Measurements from ENCODE around the gene SLK.

Gene SLK

DNA sequence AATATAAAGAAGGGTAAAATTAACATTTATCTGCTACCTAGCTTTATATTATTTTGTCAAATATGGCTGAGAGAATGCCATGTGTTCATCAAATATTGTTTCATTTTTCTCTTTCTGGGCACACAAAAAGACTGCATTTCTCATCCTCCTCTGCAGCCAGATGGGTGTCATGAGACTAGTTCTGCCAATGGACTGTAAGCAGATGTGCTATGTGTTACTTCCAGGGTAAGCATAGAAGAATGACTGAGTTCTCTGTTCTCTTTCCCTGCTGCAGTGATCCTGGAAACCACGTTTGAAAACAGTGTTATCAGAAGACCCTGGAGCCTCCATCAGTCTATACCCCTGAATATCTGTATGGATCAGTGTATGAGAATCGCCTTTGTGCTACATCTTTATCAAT is 24.1 kb upstream of the SLK start:
- DNase-seq: no peak

DNA sequence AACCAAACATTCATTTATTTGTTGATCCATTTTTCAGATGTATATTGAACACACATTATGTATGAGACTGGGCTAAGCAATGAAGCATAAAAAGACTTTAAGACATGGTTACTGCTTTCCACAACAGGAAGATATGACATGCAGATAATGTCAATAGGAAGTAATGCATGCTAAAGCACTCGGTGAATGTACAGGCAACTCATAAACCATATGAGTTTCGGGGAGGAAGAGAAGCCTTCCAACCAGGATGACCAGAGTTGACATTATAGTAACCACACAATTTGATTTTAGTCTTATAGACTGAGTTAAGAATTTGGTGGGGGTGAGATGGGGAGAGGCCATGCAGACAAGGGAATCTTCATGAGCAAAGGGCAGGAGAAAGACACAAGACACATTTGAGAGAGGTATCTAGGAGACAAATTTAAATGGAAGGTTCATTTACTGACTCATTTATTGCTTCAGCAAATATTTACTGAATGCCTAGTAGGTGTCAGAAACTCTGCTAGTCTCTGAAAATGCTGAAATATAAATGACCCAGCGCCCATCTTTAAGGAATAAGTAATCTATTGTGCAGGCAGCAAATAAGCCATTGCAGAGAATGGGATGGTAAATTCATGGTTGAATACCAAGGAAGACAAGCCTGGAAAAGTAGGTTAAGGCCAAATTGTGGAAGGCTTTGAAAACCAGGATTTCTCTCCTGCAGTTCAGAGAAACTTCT is 19.0 kb upstream of the SLK start:
- DNase-seq: no peak

DNA sequence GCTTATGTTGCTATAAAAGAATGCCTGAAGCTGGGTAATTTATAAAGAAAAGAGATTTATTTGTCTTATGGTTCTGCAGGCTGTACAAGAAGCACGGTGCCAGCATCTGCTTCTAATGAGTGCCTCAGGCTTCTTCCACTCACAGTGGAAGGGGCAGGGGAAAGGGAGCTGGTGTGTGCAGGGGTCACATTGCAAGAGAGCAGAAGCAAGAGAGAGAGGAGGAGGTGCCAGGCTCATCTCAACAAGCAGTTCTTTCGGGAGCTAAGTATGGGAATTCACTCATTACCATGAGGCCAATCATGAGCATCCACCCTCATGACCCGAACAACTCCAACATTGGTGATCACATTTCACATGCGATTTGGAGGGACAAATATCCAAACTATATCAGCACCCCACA is 17.2 kb upstream of the SLK start:
- no peak for DNase-seq

DNA sequence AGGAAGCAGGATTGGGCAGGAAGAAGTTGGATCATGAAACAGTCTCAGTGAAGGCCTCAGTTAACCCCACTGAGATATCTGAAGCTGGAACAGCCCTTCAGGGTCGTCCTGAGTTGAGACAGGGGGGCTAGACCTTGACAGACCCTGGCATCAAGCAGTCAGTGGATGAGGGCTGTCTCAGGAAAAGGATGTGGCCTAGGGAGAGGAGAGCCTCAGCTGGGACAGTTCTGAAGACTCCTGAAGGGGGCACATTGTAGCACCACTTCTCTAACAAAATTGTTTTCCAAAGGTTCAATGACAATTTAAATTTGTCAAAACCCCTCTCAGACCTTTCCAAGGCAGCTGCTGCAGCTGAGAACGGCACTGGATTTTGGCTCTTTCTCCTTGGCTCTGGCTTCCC is 15.8 kb upstream of the SLK start:
- DNase-seq: no peak

DNA sequence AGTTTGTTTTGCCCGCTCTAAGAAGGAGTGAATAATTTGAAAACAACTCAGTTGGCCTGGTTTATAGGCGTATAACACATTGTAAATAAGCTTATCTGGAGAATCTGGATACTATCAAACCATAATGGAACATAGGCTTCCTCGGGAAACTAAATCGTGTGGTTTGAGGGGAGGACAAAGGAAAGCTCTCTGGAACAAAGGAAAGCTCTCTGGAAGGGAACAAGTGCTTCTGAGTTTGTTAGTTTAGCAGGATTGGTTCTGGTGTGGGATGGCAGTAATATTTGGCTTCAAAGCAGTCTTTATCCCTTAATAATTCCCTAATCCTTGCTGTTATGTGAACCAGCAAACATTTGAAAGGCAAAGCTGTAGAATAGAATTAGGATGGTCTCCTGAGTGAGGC is 15.0 kb upstream of the SLK start:
- no peak for DNase-seq

DNA sequence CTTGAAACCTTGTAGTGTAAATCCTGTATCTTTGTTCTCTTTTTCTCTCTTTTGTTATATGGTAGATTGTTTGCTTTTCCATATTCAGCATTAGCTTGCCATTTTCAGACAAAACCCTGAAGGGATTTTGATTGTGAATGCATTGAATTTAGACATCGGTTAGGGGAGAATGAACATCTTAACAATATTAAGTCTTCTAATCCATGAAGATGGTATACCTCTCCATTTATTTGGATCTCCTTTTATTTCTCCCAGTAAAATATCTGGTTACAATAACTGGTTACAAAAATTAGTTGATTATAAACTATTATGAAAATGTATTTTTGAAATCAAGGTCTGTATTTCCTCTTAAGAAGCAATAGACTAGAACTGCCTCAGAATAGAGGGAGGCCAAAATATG is 12.4 kb upstream of the SLK start:
- DNase-seq: no peak

DNA sequence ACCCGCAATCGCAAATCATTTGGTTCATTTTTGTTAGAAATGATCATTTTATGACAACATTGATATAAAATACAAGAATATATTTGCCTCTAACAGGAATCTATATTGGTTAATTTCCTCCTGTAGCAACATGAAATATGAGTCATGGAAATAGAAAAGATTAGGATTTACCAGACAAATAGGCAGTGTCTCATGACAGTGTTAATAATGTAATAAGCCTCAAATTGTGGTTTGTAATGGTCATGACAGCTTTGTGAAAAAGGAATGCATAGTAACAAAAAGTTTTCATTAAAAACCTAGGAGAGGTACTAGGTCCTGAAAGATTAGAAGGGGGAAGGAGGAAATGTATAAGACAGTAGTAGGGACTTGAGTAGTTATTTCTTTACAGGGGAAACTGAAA is 7.9 kb upstream of the SLK start:
- no peak for DNase-seq

DNA sequence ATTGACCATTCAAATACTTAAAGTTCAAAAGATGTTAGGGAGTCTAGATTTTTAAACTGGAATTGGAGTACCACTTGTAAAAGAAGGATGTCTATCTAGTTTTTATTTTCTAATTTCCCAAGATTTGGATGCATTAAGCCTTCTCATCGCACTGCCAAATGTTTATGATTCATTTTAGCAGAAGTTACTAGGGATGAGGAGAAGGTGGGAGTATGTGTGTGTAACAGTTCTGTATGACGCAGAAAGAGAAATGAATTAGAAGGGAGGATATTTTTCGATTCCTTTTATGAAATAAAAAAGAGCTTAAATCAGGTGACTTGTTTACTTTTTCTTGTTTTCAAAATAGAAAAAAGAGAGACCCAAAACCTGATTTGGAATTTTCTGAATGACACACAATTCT is 6.8 kb upstream of the SLK start:
- DNase-seq: no peak

DNA sequence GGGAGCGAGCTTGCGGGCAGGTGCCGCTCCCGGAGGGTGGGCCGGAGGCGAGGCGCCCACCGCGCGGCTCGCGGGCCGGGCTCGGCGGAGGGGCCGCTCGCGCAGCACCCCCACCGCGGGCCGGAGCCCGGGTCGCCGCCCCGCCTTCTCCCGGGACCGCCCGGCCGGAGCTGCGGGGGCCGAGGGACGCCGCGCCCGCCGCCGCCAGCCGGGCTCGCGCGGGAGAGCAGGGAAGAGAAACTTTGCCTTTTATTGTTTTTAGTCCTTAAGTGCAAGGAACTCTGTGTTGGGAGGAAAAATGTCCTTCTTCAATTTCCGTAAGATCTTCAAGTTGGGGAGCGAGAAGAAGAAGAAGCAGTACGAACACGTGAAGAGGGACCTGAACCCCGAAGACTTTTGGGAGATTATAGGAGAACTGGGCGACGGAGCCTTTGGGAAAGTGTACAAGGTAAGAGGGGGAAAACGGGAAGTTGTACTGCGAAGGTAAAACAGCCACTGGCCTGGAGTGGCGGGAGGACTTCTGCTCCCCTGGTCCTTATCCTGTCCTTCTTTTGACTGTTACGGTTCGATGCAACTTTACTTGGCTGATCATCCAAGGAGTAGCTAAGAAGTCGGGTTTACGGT is 620 bp downstream of the SLK start:
- DNase-seq: no peak

DNA sequence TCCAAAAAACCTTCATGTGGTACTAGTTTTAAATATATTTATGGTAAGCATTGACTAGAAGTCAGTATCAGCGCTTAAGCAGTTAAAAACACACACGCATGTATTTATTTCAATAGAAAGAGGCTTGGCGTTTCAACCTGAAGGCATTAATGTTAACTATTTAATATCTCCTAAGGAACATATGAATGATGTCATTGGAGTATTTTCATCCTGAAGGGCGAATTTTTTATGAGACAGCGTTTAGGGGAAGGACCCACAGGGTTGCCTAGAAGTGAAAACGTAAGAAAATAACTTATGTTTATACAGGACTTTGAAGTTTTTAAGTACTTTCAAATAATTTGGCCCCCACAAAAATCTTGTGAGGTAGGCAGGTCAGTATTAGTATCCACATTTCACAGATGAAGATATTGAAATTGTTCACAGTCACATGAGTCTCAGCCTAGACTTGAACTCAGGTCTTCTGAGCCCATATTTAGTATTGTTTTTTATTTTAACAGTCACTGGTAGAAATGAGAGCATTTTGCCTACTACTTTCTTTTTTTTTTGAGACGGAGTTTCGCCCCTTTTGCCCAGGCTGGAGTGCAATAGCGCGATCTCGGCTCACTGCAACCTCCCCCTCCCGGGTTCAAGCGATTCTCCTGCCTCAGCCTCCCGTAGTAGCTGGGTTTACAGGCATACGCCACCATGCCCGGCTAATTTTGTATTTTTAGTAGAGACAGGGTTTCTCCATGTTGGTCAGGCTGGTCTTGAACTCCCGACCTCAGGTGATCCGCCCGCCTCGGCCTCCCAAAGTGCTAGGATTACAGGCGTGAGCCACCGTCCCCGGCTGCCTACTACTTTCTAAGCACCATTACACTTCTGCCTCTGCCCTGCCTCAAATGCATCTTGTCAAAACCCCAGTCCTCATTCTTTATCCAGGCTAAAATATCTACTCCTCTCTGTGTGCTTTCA is 1.8 kb downstream of the SLK start:
- DNase-seq: no peak

DNA sequence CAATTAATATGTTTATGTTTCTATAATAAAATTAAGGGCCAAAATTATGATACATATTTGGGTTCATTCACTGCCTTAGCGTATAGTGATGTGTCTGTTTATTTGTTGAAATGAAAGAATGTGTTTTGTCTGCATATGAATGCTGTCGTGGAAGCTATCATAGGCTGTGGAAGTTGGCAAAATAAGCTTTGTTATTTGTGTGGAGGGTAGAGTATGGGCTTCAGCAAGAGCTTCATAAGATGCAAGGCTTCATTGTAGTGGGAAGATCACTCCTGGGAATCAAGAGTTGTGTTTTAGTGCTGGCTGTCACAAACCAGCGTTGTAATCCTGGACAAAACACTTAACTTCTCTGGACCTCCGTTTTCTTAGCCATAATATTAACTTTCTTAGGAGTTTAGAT is 2.5 kb downstream of the SLK start:
- no peak for DNase-seq

DNA sequence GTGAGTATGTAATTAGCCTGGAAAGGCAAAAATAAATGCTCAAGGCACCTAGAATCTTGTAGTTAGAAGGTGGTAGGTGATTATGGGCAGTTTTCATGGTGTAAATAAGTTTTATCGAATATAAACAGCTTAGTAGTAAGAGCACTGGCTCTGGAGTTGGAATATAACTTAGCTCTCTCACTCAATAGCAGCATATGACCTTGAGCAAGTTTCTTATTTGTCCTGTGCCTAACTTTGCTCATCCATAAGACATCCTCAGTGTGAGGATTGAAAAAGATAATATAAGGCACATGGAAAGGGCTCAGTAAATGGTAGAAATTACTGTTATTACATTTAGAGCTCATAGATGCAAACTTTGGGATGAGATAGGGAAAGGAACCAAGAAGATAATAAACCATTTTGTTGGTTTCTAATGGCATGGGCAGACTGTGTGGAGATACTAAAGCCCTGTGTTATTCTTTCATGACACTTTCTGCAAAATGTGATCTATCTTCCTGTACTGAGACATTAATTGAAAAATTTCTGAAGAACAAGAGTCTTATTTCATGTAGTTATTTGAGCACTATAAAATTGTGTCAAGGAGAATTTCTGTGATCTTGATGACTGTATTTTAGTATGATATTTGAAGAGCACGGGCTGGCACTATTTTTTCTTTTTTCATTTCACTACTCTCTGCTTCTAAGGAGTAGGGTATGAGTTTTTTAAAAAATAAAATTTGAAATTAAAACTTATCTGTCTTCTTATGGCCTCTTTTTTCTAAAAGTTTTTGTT is 3.1 kb downstream of the SLK start:
- no peak for DNase-seq

DNA sequence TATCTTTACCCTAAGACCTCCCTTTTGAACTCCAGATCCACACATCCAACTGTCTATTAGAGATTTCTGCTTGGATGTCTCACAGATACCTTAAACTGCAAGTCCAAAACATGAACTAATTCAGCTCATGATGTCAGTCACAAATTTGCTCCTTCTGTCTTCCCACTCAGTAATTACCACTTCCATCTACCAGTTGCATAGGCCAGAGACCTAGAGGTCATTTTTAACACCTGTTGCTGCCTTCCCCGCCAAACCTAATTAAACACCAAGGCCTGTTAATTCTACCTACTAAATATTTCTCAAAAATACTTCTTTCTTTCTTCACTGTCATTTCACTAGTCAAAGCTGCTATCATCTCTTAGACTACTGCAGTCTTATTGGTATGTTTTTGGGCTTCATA is 8.2 kb downstream of the SLK start:
- DNase-seq: no peak

DNA sequence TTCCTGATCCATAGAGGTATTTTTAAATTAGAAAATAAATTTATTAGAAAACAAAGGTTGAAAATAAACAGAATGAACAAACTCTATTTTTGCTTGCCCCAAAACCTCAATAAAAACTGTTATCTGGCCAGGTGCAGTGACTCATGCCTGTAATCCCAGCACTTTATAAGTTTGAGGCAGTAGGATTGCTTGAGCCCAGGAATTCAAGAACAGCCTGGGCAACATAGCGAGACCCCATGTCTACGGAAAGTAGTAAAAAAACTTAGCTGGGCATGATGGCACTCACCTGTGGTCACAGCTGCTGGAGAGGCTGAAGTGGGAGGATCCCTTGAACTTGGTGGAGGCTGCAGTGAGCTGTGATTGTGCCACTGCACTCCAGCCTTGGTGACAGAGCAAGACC is 10.3 kb downstream of the SLK start:
- DNase-seq: no peak

DNA sequence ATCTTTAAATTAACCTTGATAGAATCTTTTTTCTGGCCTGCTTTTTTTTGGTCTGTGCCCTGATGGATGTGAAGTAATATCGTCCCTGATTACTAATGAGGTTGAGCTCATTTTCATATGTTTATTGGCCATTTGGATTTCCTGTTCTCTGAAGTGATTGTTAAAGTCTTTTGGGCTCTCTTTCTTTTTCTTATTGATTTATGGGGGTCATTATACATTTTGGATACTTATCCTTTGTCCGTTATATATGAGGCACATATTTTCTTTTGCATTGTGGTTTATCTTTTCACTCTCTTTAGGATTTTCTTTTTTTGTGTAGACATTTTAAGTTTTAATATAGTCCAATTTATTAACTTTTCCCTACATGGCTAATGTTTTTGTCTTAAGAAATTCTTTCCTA is 12.6 kb downstream of the SLK start:
- no peak for DNase-seq

DNA sequence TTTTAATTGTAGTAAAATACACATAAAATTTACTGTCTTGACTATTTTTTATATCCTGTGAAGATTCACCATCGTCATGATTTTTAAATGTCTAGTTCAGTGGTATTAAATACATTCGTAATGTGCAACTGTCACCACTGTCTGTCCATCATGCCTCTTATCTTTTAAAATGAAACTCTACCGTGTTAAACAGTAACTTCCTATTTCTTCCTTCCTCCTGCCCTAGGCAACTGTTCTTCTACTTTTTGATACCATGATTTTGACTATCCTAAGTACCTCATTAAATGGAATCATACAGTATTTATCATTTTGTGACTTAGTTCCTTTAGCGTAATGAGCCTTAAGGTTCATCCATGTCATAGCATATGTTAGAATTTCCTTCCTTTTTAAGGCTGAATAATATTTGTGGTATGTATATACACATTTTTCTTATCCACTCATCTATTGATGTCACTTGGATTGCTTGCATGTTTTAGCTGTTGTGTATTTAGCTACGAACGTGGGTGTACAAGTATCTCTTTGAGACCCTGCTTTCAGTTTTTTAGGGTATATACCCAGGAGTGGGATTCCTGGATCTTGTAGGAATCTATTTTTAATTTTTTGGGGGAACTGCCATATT is 13.5 kb downstream of the SLK start:
- DNase-seq: no peak

DNA sequence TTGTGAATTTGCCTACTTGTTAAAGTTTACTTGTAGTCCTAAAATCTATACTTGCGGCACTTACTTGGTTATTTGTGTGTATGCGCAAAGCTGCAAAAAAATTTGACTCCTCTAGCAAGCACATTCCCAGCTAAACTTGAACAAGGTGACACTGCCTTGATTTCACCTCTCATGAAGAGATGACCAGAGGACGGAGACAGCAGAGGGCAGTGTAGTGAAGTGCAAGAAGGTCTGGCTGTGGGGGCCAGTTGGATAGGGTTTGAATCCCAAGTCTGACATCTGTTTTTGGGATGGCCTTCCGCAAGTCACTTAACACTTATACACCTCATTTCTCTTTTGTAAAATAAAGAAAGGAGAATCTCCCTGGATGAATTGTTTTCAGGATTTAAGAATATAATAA is 15.7 kb downstream of the SLK start:
- no peak for DNase-seq

DNA sequence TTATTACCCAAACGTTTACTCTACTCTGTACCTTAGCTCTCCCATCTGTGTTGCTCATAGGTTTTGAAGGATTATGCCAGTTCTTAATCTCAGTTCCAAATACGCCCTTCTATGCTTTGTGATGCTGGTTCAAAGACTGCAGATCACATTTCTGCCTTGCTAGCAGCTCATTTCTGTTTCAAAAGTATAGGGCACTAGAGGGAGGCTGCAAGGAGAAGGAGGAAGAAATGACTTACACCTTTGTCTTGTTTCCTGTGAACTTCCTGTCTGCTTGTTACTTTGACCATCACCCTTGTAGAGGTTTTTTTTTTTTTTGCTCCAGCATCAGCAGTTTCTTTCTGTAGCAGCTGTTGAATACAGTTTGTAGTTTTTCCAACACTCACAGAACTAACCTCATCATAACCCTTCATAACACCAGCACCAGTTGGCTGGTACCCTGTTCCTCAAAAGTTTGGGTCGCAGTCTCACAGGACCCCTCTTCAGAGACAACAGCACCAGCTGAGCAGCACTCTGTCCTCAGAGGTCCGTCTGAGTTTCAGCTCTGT is 16.5 kb downstream of the SLK start:
- DNase-seq: no peak

DNA sequence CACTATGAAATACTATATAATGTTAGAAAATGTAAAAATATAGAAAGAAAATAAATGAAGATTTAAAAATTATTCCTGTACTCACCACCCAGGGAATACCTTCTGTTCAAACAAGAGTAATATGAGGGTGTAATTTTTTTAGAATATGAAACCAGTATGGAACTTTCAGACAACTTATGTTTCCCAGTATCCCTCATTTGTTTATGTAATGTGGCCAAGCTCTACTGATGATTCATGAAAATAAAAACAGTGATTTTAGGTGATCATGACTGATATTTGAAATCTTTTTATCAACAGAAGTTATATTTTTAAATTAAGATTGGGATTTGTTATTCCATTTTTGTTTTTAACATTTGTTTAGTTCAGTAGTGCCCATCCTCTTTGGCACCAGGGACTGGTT is 18.8 kb downstream of the SLK start:
- no peak for DNase-seq

DNA sequence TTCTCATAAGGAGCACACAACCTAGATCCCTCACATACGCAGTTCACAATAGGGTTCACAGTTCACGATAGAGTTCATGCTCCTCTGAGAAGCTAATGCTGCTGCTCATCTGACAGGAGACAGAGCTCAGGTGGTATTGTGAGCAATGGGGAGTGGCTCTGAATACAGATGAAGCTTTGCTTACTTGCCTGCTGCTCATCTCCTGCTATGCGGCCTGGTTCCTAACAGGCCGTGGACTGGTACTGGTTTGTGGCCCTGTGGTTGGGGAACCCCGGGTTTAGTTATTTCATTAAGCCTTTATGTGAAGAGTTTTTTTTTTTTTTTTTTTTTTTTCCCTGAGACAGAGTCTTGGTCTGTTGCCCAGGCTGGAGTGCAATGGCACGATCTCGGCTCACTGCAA is 19.4 kb downstream of the SLK start:
- no peak for DNase-seq

DNA sequence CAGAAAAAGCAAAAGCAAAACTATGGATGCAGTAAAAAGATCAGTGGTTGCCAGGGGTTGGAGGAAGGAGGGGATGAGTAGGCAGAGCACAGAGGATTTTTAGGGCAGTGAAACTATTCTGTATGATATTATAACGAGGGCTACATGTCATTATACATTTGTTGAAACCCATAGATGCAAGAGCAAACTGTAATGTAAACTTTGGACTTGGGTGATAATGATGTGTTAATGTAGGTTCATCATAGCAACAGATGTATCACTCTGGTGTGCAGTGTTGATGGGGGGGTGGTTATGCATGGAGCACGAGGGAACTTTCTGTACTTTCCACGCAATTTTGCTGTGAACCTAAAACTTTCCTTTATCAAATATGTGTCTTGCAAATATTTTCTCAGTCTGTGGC is 23.2 kb downstream of the SLK start:
- no peak for DNase-seq

DNA sequence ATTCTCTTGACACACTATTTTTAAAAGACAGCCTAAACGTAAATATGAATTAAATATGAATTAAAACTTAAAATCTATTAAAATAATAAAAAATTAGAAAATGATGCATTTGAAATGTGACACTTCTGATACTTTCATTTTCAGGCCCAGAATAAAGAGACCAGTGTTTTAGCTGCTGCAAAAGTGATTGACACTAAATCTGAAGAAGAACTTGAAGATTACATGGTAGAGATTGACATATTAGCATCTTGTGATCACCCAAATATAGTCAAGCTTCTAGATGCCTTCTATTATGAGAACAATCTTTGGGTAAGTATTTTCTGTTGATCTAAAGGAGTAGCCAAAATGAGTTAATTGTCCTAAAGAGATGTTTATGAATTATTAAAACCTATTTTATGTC is 23.6 kb downstream of the SLK start:
- no peak for DNase-seq
